HG03457 (cell line): ENCODE data around the gene MAPKAPK5.
"Not testable (repeated sequence)": the region's sequence is repeated elsewhere in the genome, so short reads cannot be mapped to it uniquely, and the experiment has no call there.

Source experiments
- ATAC-seq: cut with Tn5 transposase; IDR thresholded peaks from one replicate; pipeline ENCODE4 v1.9.1; 2021; ENCODE audit warnings: moderate number of reproducible peaks; ENCODE audit not compliant: unreplicated experiment

MAPKAPK5 gene, protein sequence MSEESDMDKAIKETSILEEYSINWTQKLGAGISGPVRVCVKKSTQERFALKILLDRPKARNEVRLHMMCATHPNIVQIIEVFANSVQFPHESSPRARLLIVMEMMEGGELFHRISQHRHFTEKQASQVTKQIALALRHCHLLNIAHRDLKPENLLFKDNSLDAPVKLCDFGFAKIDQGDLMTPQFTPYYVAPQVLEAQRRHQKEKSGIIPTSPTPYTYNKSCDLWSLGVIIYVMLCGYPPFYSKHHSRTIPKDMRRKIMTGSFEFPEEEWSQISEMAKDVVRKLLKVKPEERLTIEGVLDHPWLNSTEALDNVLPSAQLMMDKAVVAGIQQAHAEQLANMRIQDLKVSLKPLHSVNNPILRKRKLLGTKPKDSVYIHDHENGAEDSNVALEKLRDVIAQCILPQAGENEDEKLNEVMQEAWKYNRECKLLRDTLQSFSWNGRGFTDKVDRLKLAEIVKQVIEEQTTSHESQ

DNA sequence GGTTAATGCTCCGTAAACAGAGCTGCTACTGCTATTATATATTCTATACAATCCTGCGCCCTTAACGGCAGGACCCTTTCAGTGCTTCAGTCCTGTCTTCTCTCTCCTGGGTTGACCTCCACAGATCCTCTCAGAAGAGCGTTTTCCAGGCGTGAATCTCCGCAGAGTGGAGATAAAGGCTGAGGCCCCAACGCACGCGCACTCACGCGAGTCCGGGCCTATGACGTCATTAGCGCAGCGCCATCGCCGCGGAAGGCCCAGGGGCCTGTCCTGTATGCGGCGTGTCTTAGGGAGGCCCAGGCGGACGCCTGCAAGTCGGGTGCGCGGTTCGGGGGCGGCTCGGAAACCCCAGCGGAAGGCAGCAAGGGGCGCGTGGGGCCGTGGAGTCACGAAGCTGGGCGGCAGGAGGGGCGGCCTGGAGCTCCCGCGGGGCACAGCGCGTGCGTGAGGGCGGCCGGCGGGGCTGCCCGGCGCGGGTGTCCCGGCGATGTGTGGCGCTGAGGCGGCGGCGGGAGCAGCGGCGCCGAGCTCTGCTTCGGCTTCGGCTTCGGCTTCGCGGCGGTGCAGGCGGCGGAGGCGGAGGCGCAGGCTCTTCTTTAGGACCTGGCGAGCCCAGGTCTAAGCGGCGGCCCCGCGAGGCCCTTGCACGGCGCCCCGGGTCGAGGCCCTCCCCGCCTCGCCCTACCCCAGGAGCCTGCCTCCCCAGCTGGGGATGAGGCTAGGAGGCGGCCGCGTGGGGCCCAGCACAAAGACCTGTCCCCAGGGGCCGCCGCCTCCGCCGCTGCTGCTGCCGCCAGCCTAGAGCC is at the start of gene MAPKAPK5:
Gene MAPKAPK5, plus strand, starts transcription at position 479 of the 806 bp plus-strand sequence. CDS start 506 bp downstream, outside the sequence.
- peak; percentile 47 for ATAC-seq

DNA sequence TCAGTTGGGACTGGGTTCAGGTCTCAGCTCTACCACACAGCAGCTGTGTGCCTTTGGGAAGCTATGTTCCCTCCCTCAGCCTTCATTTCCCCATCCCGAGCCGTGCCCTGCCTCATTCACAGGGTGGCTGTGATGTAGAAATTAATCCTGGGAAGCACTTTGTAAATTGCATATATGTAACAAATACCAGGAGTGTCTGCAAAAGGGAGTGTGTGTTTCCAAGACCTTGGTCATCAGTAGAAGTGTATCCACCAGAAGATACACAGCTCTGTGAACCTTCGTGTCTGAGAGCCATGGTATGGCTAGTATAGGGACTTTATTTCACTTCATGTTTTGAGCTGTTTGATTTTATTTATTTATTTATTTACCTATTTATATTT is 49.2 kb upstream of the MAPKAPK5 start:
- no peak for ATAC-seq

DNA sequence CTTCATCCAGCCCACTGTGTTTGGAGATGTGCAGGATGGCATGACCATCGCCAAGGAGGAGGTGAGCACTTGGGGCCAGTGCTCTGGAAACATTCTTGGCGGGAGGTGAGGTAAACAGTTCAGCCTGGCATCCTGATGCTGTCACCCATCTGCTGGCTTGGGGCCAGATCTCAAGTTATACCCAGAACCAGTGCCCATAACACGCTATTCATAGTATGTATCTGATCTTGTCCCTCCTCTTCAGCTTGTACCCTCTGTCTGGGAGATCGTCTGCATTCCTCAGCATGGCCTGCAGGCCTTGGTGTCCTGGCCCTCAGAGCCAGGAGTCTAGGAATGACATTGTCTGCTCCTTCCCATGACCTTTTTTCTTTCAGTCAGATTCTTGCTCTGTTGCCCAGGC is 43.8 kb upstream of the MAPKAPK5 start:
- no peak for ATAC-seq

DNA sequence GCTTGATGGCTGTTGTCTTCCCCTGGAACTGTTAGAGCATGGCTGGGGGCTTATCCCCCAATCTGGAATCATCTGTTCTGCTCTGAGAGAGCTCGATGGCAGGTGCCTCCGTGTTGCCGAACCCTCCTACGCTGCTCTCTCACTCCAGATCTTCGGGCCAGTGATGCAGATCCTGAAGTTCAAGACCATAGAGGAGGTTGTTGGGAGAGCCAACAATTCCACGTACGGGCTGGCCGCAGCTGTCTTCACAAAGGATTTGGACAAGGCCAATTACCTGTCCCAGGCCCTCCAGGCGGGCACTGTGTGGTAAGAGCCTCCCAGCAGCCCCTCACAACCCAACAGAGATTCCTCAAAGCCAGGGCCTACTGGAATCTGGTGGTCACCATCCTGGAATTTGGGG is 42.3 kb upstream of the MAPKAPK5 start:
- no peak for ATAC-seq

DNA sequence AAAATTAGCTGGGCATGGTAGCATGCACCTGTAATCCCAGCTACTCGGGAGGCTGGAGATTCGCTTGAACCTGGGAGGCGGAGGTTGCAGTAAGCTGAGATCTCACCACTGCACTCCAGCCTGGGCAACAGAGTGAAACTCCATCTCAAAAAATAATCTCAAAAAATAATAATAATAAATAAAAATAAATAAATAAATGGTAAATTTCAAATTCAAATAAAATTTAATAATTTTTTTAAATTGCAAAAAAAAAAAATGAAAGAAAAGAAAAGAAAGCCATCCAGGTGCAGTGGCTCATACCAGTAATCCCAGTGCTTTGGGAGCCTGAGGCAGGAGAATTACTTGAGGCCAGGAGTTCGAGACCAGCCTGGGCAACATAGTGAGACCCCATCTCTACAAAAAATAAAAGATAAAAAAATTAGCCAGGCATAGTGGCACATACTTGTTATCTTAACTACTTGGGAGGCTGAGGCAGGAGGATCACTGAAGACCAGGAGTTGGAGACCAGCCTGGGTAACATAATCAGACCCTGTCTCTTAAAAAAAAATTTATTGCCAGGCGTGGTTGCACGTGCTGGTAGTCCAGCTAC is 38.9 kb upstream of the MAPKAPK5 start:
- no peak for ATAC-seq

DNA sequence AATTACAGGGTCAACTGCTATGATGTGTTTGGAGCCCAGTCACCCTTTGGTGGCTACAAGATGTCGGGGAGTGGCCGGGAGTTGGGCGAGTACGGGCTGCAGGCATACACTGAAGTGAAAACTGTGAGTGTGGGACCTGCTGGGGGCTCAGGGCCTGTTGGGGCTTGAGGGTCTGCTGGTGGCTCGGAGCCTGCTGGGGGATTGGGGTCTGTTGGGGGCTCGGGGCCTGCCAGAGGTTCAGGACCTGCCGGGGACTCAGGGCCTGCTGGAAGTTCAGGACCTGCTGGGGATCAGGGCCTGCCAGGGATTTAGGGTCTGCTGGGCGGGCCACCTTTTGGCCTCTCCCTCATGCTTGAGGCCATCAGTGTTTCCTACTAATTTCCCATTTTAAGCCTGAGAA is 38.2 kb upstream of the MAPKAPK5 start:
- no peak for ATAC-seq

DNA sequence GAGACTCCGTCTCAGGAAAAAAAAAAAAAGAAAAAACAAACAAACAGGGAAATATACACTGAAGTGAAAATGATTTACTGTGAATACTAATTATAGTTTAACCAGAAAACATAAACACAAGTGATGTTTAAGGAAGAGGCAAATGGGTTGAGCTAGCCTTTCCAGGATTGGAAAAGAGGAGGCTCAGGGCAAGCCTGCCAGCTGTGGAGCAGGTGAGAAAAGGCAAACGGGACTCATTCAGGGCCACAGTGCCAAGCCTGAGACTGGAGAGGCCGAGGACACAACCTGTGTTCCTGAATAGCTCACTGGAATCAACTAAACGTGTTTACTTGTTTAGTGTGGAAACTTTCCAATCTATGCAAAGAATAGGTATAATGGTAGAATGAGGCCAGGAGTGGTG is 35.7 kb upstream of the MAPKAPK5 start:
- ATAC-seq, result no peak

DNA sequence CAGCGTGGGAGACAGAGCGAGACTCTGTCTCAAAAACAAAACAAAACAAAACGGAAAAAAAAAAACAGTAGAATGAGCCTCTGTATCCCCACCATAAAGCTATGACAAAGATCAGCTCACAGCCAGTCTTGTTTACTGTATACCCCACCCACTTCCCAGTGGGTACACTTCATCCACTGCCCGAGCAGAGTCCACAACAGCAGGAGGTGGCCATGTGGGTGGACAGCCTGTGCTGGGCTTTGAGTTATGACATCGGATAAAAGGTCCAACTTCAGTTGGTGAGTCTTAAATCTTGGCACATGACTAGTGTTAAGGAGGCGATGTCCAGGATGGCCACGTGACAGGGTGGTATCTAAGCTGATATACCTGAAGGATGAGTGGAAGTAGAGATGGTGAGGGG is 34.8 kb upstream of the MAPKAPK5 start:
- ATAC-seq, result no peak

DNA sequence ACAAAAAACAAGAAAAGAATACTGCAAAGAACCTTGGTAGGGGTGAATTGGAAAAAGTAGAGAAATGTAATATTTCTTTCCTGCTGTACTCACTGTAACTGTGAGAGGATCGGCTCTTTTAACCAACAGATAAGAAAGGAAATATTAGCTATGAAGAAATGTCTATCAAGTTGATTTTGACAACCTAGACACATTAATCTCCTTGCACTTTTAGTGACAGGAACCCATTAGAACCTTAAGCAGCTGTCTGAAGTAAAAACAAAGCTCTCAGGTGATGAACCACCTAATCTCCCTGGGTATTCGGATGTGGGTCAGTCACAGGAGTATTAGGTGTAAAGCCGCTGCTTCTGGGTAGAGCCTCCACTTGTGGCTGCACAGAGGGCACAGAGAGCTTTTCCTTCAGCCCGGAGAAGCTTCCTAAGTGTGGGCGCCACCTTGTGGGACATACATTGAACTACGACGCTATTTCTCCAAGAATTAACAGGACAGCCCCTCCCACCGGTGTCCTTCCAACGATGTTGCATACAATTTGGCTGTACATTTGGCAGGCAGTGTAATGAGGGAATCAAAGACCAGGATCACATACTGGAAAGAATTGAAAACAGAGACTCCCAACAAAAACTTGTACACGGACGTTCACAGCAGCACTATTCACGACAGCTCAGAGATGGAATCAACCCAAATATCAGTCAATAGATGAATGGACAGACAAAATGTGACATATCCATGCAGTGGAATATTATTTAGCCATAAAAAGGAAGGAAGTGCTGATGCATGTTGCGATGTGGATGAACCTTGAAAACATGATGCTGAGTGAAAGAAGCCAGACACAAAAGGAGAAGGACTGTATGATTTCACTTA is 28.9 kb upstream of the MAPKAPK5 start:
- ATAC-seq, result no peak

DNA sequence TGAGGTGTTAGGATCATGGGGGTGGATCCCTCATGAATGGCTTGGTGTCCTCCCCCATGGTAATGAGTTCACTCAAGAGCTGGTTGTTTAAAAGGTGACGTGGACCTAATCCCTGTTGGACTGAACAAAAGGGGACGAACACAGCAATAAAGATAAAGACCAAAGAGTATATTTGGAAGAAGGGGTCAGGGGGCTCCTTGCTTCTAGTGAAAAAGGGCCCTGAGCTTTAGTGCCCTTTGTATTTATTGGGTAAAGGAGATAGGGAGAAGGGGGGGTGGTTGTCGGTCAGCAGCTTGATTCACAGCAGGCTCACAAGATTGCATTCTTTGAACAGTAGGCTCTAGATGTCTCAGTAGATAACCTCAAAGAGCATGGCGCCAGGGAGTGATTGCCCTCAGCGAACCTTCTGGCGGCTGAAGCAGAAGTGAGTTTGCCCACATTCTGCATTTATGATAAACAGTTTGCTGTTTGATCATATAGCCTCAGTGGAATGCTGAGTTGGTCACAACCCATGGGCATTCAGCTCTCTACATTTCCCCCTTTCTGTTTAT is 25.9 kb upstream of the MAPKAPK5 start:
- no peak for ATAC-seq

DNA sequence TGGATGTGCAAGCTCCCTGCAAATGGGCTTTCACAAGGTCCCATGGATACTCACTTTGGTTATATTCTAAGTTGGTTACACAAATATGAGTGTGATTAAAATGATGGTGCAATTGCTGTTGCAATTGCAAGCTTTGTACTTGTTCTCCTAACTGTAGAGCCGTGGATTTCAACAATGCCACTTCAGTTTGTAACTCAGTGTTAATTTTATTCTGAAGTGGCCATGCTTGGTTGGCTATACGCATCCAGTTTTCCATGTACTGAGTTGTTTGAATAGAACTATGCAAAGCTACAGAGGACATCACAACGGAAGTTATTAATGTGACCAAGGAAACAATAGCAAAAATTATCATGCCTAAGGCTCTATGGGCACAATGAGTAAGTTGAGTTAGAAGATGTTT is 25.1 kb upstream of the MAPKAPK5 start:
- not testable (repeated sequence) for ATAC-seq

DNA sequence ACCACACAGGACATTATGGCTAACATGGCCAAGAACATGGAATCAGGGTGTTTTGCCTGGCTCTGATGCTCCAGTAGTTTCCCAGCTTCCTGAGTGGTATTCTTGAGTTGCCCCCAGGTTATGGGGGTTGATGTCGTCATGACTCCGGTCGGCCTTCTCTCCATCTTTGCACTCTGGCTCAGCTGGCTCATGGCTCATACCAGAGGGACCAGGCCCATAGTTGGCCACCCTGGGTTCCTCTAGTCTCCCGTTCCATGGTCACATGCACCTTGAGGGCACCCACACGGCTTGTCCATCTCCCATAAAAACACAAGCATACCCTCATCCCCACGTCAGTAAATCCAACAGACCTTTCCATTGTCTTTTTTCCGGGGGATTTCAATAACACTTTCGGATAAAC is 23.7 kb upstream of the MAPKAPK5 start:
- no peak for ATAC-seq

DNA sequence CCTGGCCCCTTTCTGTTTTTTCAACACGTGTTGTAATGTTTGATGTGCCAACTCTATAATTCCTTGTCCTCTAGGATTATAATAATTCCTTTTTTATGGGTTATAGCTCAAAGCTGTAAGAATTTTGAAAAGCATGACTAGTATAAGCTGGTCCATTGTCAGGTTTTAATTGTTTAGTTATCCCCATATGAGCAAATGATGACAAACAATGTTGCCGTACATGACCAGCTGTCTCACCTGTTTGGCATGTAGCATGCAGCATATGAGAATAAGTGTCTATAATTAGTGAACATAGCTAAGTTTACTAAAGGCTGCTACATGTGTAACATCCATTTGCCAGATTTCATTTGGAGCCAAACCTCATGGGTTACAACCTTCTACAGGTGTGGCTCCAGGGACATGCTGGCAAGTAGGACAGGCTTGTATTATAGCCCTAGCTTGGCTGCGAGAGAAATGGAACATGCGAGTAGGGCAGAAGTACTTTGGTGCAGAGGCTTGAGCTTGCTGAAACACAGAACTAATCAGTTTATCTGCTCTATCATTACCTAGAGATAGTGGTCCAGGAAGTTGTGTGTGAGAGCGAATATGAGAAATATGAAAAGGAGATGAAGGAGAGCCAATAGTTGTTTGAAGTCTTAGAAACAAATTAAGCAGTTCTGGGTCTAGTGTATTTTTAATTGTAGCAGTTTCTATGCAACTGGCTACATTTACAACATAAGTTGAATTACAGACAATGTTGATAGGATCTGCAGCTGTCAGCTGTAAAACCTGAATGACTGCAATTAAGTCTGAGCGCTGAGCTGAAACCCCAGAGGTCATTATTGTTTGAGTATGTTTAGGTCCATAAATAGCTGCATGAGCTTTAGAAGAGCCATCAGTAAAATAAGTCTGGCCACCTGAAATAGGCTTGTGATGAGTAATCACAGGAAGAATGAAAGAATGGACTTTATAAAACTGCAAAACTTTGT is 22.6 kb upstream of the MAPKAPK5 start:
- no peak for ATAC-seq

DNA sequence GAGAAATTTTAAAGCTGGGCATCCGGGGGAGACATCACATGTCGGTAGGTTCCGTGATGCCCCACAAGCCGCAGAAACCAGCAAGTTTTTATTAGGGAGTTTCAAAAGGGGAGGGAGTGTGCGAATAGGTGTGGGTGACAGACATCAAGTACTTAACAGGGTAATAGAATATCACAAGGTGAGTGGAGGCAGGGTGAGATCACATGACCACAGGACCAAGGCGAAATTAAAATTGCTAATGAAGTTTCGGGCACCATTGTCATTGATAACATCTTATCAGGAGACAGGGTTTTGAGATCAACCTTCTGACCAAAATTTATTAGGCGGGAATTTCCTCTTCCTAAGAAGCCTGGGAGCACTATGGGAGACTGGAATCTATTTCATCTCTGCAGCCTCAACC is 21.2 kb upstream of the MAPKAPK5 start:
- not testable (repeated sequence) for ATAC-seq

DNA sequence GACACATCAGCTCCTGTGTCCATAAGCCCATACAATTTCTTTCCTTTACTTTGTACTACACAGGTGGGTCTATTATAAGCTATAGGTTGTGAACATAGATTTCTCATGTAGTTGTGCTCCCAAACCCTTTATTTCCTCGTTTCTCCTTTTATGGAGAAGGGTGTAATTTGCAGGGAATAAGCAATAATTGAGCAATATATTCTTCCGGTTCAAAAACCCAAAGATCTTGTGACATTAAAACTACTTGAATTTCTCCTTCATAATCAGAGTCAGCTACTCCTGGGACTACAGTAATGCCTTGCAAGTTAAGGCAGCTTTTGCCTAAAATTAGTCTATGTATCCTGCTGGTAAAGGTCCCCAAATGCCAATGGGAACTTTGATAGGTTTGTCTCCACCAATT is 19.1 kb upstream of the MAPKAPK5 start:
- ATAC-seq, result no peak

DNA sequence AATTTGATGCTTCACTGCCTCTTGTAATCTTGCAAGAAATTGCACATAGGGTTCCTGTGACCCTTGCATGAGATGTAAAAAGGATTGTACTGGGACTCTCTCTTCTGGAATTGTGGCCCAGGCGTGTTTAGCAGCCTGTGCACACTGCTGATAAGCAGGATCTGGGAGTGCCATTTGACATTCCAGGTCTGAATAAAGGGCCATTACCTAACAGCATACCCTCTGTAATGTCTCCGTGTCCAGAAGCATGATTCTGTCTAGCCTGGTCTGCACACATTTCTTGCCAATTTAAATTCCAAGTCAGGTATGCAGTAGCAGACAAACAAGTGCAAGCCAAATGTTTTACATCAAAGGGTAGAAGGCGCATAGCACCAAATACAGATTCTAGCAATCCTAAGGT is 18.1 kb upstream of the MAPKAPK5 start:
- no peak for ATAC-seq

DNA sequence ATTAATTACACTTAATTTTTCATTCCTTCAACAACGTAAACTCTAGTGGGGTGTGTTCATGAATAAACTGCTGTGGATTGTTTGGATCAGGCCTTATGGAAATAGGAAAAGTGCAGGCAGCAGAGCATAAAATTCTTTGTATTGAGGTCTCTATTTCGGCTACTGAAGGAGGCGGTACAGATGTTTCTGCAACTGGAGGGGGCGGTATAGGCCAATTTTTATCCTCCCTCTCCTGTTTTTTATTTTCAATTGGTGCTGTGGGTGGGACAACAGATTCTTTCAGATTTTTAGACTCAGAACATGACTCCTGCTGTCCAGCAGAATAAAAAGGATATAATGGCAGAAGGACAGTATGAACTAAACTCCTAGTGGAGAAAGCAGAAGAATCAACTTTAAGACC is 17.7 kb upstream of the MAPKAPK5 start:
- ATAC-seq, result not testable (repeated sequence)

DNA sequence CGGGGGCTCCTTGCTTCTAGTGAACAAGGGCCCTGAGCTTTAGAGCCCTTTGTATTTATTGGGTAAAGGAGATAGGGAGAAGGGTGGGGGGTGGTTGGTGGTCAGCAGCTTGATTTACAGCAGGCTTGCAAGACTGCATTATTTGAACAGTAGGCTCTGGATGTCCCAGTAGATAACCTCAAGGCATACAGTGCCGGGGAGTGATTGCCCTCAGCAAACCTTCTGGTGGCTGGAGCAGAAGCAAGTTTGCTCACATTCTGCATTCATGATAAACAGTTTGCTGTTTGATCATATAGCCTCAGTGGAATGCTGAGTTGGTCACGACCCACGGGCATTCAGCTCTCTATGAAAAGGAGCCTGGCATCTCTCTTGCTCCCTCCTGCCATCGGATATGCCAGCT is 16.5 kb upstream of the MAPKAPK5 start:
- ATAC-seq, result no peak

DNA sequence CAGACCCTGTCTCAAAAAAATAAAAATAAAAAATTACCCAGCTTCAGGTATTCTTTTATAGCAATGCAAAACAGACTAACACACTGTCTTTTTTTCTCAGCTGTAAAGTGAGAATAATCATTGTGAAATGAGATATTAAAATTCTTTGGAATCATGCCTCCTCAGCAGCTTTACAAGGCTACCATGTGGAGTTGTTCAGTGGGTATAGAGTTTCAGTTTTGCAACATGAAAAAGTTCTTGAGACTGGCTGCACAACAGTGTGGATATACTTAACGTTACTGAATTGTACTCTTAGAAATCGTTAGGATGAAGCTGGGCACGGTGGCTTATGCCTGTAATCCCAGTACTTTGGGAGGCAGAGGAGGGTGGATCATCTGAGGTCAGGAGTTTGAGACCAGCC is 15.7 kb upstream of the MAPKAPK5 start:
- no peak for ATAC-seq
